HepG2 (cell line): ENCODE results near the gene HIF3A. TPM values are rescaled to one million over a fixed set of nuclear protein-coding genes. Genes with fewer than 3 reads are reported as not detected.

Source experiments
- ATAC-seq: fragments of 200-7000 bp; cut with Tn5 transposase; 3 replicates; pipeline ENCODE4 v1.9.1; 2020; ENCODE audit warnings: mild to moderate bottlenecking, moderate library complexity
- BruUV-seq: library from RNA; stranded (reverse); fragments of 400-500 nt; replicated peaks from 2 replicates; lab custom pipeline; 2021; lab: Mats Ljungman, UMichigan
- CTCF ChIA-PET: fragments of 300-600 bp; formaldehyde crosslinking; extraction: SDS; loops from one replicate; lab custom pipeline; 2021; ENCODE audit warnings: low total read pairs, inconsistent platforms, low intra/inter-chr PET ratio; lab: Yijun Ruan, JAX
- POLR2A ChIA-PET: fragments of 350-600 bp; sonication (Branson Sonifier 250); formaldehyde crosslinking; loops from one replicate; lab custom pipeline; 2020; ENCODE audit warnings: antibody characterized with exemption, inconsistent platforms; lab: Yijun Ruan, JAX
- DNase-seq: peaks from one replicate; pipeline ENCODE4 v3.0.0-alpha.2; 2015; ENCODE audit warnings: low spot score
- FAIRE-seq: peaks from 3 replicates; lab custom pipeline; 2011; peaks lifted over from hg19 to GRCh38; lab: Jason Lieb, UNC
- H2AFZ ChIP-seq: one replicate; pipeline ENCODE4 v1.6.1; 2011; ENCODE audit warnings: low read length, inconsistent platforms
- H3K27ac ChIP-seq: fragments of 300-600 bp; 3 replicates; pipeline ENCODE4 v1.8.0; 2011; ENCODE audit warnings: mixed run types, mild to moderate bottlenecking, mixed read lengths, low read length, inconsistent platforms; ENCODE audit not compliant: insufficient read depth; ENCODE audit errors: extremely low read length
- H3K27me3 ChIP-seq, 2 experiments: fragments of 200-600 bp in 1 of 2; 2 replicates in 1 of 2; 3 replicates in 1 of 2; pipeline versions ENCODE4 v1.6.0 to v1.8.0; 2011; ENCODE audit warnings: low read length in 2 of 2, mild to moderate bottlenecking in 2 of 2, moderate library complexity in 2 of 2, inconsistent platforms in 1 of 2; ENCODE audit not compliant: insufficient read depth in 2 of 2, control insufficient read depth in 1 of 2
- H3K36me3 ChIP-seq, 2 experiments: fragments of 200-600 bp in 1 of 2; replicated peaks in 1 of 2; 2 replicates in 1 of 2; 3 replicates in 1 of 2; pipeline versions ENCODE4 v1.5.1 to v1.8.0; 2011; ENCODE audit warnings: low read length in 2 of 2, inconsistent platforms in 1 of 2; ENCODE audit not compliant: insufficient read depth in 2 of 2, control insufficient read depth in 1 of 2
- H3K4me1 ChIP-seq: 2 replicates; pipeline ENCODE4 v1.5.1; 2012; ENCODE audit warnings: low read length, inconsistent platforms; ENCODE audit not compliant: insufficient read depth
- H3K4me2 ChIP-seq: 2 replicates; pipeline ENCODE4 v1.6.0; 2011; ENCODE audit warnings: low read depth, low read length, inconsistent platforms
- H3K4me3 ChIP-seq, 3 experiments: fragments of 200-600 bp in 1 of 3; sonication (generic), shearing (Covaris generic) in 1 of 3; replicated peaks in 1 of 3; 2 replicates each; pipeline ENCODE4 v1.5.1; 2011 to 2016; ENCODE audit warnings: low read length in 3 of 3, inconsistent platforms in 2 of 3, low read depth in 2 of 3, mild to moderate bottlenecking in 2 of 3, control low read depth in 1 of 3, mixed read lengths in 1 of 3; ENCODE audit not compliant: insufficient read depth in 1 of 3
- H3K79me2 ChIP-seq: one replicate; pipeline ENCODE4 v1.6.1; 2011; ENCODE audit warnings: low read length, inconsistent platforms; ENCODE audit not compliant: insufficient read depth
- H3K9ac ChIP-seq: 2 replicates; pipeline ENCODE4 v1.6.0; 2011; ENCODE audit warnings: mild to moderate bottlenecking, low read depth, low read length, inconsistent platforms; ENCODE audit not compliant: insufficient read depth
- H3K9me3 ChIP-seq: 2 replicates; pipeline ENCODE4 v1.5.1; 2012; ENCODE audit warnings: mild to moderate bottlenecking, low read length
- H4K20me1 ChIP-seq: 2 replicates; pipeline ENCODE4 v1.6.0; 2011; ENCODE audit warnings: inconsistent platforms, mild to moderate bottlenecking, low read length, moderate library complexity; ENCODE audit not compliant: insufficient read depth
- AGO1 ChIP-seq: fragments of 200-400 bp; formaldehyde crosslinking; IDR thresholded peaks from 2 replicates; pipeline ENCODE4 v1.6.1; 2017; ENCODE audit warnings: mild to moderate bottlenecking, low read depth, low read length, moderate library complexity; ENCODE audit not compliant: poor library complexity, severe bottlenecking
- FOXA1 ChIP-seq, 2 experiments: fragments of 450-650 bp in 1 of 2; sonication (generic) in 1 of 2; formaldehyde crosslinking in 1 of 2; IDR thresholded peaks; 2 replicates each; pipeline versions ENCODE4 v1.4.0 to v1.6.1; 2016 to 2020; ENCODE audit warnings: missing genetic modification reagents in 1 of 2
- IRF2 ChIP-seq: IDR thresholded peaks from 2 replicates; pipeline ENCODE4 v1.6.1; 2018; ENCODE audit warnings: missing genetic modification reagents, missing compliant biosample characterization
- MNT ChIP-seq: fragments of 450-650 bp; IDR thresholded peaks from 2 replicates; pipeline ENCODE4 v1.6.1; 2016
- NFE2L2 ChIP-seq: fragments of 150-350 bp; IDR thresholded peaks from 2 replicates; pipeline ENCODE4 v1.6.1; 2014; ENCODE audit warnings: low read length
- WIZ ChIP-seq: sonication (generic); formaldehyde crosslinking; IDR thresholded peaks from 2 replicates; pipeline ENCODE4 v1.5.1; 2020; ENCODE audit warnings: mild to moderate bottlenecking, missing genetic modification reagents
- WGBS: methylation state at CpG from one replicate; pipeline ENCODE4 v1.1.6; 2017; ENCODE audit warnings: low lambda C conversion rate; 5-methylcytosine and 5-hydroxymethylcytosine counted together
- in situ Hi-C: cut with HindIII; loops from 2 replicates; pipeline ENCODE4 v1.10.0; 2017; ENCODE audit warnings: low pct_unique_long_range_greater_than_20kb; ENCODE audit not compliant: extremely low pct_ligation_motif_present
- intact Hi-C: fragments of 100-400 bp; cut with micrococcal nuclease; formaldehyde crosslinking; loops from one replicate; pipeline ENCODE4 v1.10.0; 2022; ENCODE audit not compliant: unreplicated experiment
- polyA plus RNA-seq, 8 experiments: library from polyadenylated mRNA; depleted of rRNA in 3 of 8; stranded (reverse) in 7 of 8; unstranded in 1 of 8; fragments of >200 nt; fragmentation: Illumina TruSeq in 4 of 8; extraction: Trizol in 4 of 8; gene quantifications; 2 replicates each; pipeline versions ENCODE4 v1.2.1 to v1.2.3, GENCODE V29; 2011 to 2016; ENCODE audit warnings: low read depth in 4 of 8, missing spikeins in 1 of 8, mixed read lengths in 1 of 8; ENCODE audit not compliant: insufficient read depth in 1 of 8
- total RNA-seq, 5 experiments: library from RNA; depleted of rRNA; stranded (reverse); fragments of >200 nt; fragmentation: Illumina TruSeq; extraction: Trizol; gene quantifications; 2 replicates each; pipeline ENCODE4 v1.2.3, GENCODE V29; 2016; ENCODE audit warnings: low read depth in 1 of 5

The HIF3A gene
- total and polyA plus RNA-seq, 2 of the 13 experiments (the other 11 are each of a cell fraction or from before 2014, with no cell fraction given) = 0.09 to 0.22 TPM

- ATAC-seq = no peak
- no peak for FAIRE-seq
- no peak for DNase-seq
- Histone ChIP-seq H3K9ac (no peak overlapping the region), H4K20me1 (no peaks in the 10 kb centered on the region), H3K9me3 (no peaks in the 10 kb centered on the region), H3K27me3 (peaks cover 0 to 9% of the 10 kb centered on the region in 2 experiments; a peak in 2 of 5 replicates), H3K4me2 (no peak overlapping the region), H3K79me2 (no peaks in the 10 kb centered on the region), H3K36me3 (no peaks in the 10 kb centered on the region), H3K4me1 (0 out of 2 replicates have a peak, but pooled peaks cover under 1% of the 10 kb centered on the region), H2AFZ (no peak overlapping the region), H3K27ac (no peak overlapping the region), H3K4me3 (no peak overlapping the region)
- BruUV-seq = no TSS peak
- in situ Hi-C loops = loop anchor here (10.0 kb wide), 1 partner anchor 111 kb away; no protein-coding TSS in a partner anchor
- WGBS = 75% methylated on average over 4 of the region's 4 CpGs
- no peak for TF ChIP-seq NFE2L2
- TF ChIP-seq IRF2 (CRISPR knock-in tag) = no peak
- TF ChIP-seq AGO1 = no peak
- TF ChIP-seq FOXA1 (IDR thresholded peaks at IDR 0.05) = no peak
- TF ChIP-seq FOXA1 (CRISPR knock-in tag; IDR thresholded peaks at IDR 0.05) = no peak
- intact Hi-C loops = loop anchor here (5.0 to 10.0 kb wide), 2 partner anchors 64 to 231 kb away; partner anchors contain the start of gene PPP5C
- ChIA-PET POLR2A (no interaction called here), CTCF (no interaction called here)
These were observed 13.1 kb upstream of the HIF3A start for GRCh38 chr19:46283771-46284170.

GRCh38 chr19:46284635-46285034, 12.2 kb upstream of the HIF3A start:
- Histone ChIP-seq H3K9ac (no peak overlapping the region), H3K27ac (no peak overlapping the region), H3K4me3 (no peak overlapping the region), H3K79me2 (no peaks in the 10 kb centered on the region), H4K20me1 (no peaks in the 10 kb centered on the region), H3K4me1 (peaks cover 9% of the 10 kb centered on the region; the same call in 1 of the 2 replicates), H2AFZ (no peak overlapping the region), H3K36me3 (no peaks in the 10 kb centered on the region), H3K27me3 (peaks cover 0 to under 1% of the 10 kb centered on the region in 2 experiments; a peak in 1 of 5 replicates), H3K4me2 (no peak overlapping the region), H3K9me3 (no peaks in the 10 kb centered on the region)
- WGBS = 60% methylated on average over 7 of the region's 9 CpGs
- CTCF ChIA-PET = no interaction called here
- no TSS peak for BruUV-seq
- POLR2A ChIA-PET = no interaction called here
- FAIRE-seq = no peak
- intact Hi-C loops (loop anchor here (5.0 to 10.0 kb wide), 2 partner anchors 63 to 230 kb away; partner anchors contain the start of gene PPP5C), in situ Hi-C loops (loop anchor here (10.0 kb wide), 1 partner anchor 110 kb away; no protein-coding TSS in a partner anchor)
- DNase-seq = no peak
- no peak for TF ChIP-seq WIZ (CRISPR knock-in tag)
- peak; percentile 52 for TF ChIP-seq MNT
- no peak for ATAC-seq
